Stimulated activated CD4-positive, alpha-beta T cell treated with anti-CD3 and anti-CD28 coated beads, Interleukin-12 subunit alpha, Interleukin-12 subunit beta, amount 100 ng/mL, for 48 hours (primary cell): Measurements from ENCODE around the gene OVCH1.
"Not testable (repeated sequence)": the region's sequence is repeated elsewhere in the genome, so short reads cannot be mapped to it uniquely, and the experiment has no call there.

ENCODE experiments used
- DNase-seq, 3 donors: peaks; one replicate each; pipeline ENCODE4 v3.0.0-alpha.2; 2020; ENCODE audit warnings: low read depth in 2 of 3, low spot score in 1 of 3

The OVCH1 gene

GRCh38 chr12:29405561-29405960 is 91.9 kb downstream of the OVCH1 start:
- DNase-seq, result no peak

GRCh38 chr12:29403991-29404390 is 93.5 kb downstream of the OVCH1 start:
- no peak for DNase-seq

GRCh38 chr12:29402437-29402836 is 95.0 kb downstream of the OVCH1 start:
- no peak for DNase-seq

GRCh38 chr12:29398495-29398894 is 99.0 kb downstream of the OVCH1 start:
- no peak for DNase-seq

DNA sequence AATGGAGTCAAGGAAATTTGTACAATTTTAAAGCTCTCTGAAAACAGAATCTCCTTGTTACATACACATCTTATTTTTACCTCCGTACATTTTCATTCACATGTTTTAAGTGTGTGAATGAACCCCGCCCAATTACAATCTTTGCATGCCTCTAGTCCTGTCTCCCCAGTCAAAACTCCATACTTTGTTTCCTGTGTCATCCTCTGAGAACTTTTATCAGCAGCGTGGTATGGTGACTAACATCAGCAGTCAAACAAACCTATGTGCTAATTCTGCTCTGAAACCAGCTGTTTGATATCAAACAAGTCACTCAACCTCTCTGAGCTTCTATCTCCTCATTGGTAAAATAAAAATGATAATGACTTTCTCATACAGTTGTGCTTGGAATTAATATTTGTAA is 100.7 kb downstream of the OVCH1 start:
- DNase-seq, result no peak

- DNase-seq, result no peak
Measured at GRCh38 chr12:29395356-29395755, 102.1 kb downstream of the OVCH1 start.

DNA sequence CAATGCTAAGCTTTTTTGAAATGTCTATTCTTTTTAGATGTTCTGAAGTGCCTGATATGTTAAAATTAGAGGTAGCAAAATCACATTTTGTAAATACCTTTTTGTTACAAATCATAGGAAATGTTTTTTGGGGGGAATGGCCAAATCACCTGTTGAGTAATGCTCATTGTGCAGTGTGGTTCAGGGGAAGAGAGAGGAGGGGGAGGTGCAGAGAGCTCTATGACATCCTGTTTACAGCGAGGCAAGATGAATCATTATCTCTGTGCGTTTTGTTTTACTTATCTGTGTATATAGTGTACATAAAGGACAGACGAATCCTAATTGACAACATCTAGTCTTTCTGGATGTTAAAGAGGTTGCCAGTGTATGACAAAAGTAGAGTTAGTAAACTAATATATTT is 107.1 kb downstream of the OVCH1 start:
- DNase-seq, result peak in 1 of 3 donors; percentile 23

DNA sequence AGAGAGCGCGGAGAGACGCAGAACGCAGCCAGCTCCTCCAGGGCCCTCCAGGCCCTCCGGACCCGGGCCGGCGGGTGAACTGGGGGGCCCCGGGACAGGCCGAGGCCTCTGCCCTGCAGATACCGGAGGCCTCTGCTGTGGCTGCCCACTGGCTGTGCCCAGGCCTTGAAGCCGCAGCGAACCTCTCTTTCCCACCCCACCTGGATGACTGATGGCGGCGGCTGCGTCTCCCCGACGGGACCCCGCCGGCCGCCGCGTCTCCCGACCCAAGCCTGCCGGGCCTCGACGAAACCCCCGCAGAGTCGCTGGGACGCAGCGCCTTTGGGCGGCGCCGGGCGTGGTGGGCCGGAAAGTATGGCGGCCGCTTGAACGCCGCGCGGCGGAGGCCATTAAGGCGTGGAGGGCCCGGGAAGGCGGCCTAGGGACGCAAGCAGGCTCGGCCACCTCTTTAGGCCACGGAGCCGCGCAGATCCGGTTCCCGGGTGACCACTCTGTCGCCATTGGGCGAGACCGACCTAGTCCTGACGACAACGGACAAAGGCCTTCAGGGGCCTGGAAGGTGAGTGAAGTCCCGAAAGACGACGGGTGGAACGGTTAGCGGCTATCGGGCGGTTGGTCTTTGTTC is 108.1 kb downstream of the OVCH1 start:
- DNase-seq, result no peak

DNA sequence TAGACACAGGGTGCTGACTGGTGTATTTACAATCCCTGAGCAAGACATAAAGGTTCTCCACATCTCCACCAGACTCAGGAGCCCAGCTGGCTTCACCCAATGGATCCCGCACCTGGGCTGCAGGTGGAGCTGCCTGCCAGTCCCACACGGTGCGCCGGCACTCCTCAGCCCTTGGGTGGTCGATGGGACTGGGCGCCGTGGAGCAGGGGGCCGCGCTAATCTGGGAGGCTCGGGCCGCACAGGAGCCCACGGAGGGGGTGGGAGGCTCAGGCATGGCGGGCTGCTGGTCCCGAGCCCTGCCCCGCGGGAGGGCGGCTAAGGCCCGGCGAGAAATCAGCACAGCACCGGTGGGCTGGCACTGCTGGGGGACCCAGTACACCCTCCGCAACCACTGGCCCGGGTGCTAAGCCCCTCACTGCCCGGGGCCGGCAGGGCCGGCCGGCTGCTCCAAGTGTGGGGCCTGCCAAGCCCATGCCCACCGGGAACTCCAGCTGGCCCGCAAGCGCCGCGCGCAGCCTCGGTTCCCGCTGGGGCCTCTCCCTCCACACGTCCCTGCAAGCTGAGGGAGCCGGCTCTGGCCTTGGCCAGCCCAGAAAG is 111.3 kb downstream of the OVCH1 start:
- not testable (repeated sequence) for DNase-seq

- not testable (repeated sequence) for DNase-seq
Measured at GRCh38 chr12:29385194-29385593, 112.3 kb downstream of the OVCH1 start.

- no peak for DNase-seq
Measured at GRCh38 chr12:29382251-29382650, 115.2 kb downstream of the OVCH1 start.

- peak; percentile 82 to 92 (median 84) for DNase-seq
Measured at GRCh38 chr12:29380536-29381523, 116.7 kb downstream of the OVCH1 start, which contains the start of gene ERGIC2. Gene ERGIC2 (minus strand): TSS chr12:29381172. CDS start chr12:29371633, 9,539 bp downstream.
